ENCODE results near the gene FEM1C.
A peak's percentile ranks its signal among the peaks of the same experiment; 100 is the strongest.

FEM1C gene

GRCh38 chr5:115544436-115545350 is at the start of gene FEM1C:
TSS of gene FEM1C (minus strand) at chr5:115544775. CDS start at chr5:115543493, 1,282 bp downstream.
- DNase-seq = peak; percentile 93

- no peak for DNase-seq
These were observed 44.5 kb upstream of the FEM1C start for GRCh38 chr5:115589043-115589442.

GRCh38 chr5:115588640-115589039 is 44.1 kb upstream of the FEM1C start:
- DNase-seq = no peak

- peak; percentile 31 for DNase-seq
These were observed 42.1 kb upstream of the FEM1C start for GRCh38 chr5:115586525-115587146.

GRCh38 chr5:115585265-115585664 is 40.7 kb upstream of the FEM1C start:
- no peak for DNase-seq

GRCh38 chr5:115584501-115584900 is 39.9 kb upstream of the FEM1C start:
- no peak for DNase-seq

GRCh38 chr5:115583474-115583873 is 38.9 kb upstream of the FEM1C start:
- no peak for DNase-seq

GRCh38 chr5:115580941-115581340 is 36.4 kb upstream of the FEM1C start:
- DNase-seq = no peak

- no peak for DNase-seq
These were observed 35.2 kb upstream of the FEM1C start for GRCh38 chr5:115579747-115580173.

- no peak for DNase-seq
These were observed 34.6 kb upstream of the FEM1C start for GRCh38 chr5:115579216-115579615.

GRCh38 chr5:115578657-115579056 is 34.1 kb upstream of the FEM1C start:
- no peak for DNase-seq

GRCh38 chr5:115577741-115578140 is 33.2 kb upstream of the FEM1C start:
- no peak for DNase-seq

- DNase-seq = no peak
These were observed 32.8 kb upstream of the FEM1C start for GRCh38 chr5:115577329-115577728.

- no peak for DNase-seq
These were observed 30.8 kb upstream of the FEM1C start for GRCh38 chr5:115575167-115576070.

GRCh38 chr5:115573133-115573532 is 28.6 kb upstream of the FEM1C start:
- DNase-seq = no peak

- DNase-seq = no peak
These were observed 26.9 kb upstream of the FEM1C start for GRCh38 chr5:115571441-115571878.

- DNase-seq = no peak
These were observed 24.1 kb upstream of the FEM1C start for GRCh38 chr5:115568668-115569067.

GRCh38 chr5:115565233-115565632 is 20.7 kb upstream of the FEM1C start:
- DNase-seq = no peak

- no peak for DNase-seq
These were observed 16.6 kb upstream of the FEM1C start for GRCh38 chr5:115561176-115561575.

GRCh38 chr5:115559524-115559923 is 14.9 kb upstream of the FEM1C start:
- no peak for DNase-seq

- DNase-seq = no peak
These were observed 13.9 kb upstream of the FEM1C start for GRCh38 chr5:115558388-115558956.

- DNase-seq = no peak
These were observed 13.3 kb upstream of the FEM1C start for GRCh38 chr5:115557667-115558387.

Data from CD4-positive, alpha-beta T cell treated with Interleukin-4 for 4 hours (primary cell).